H1 (cell line): ENCODE data around the gene UBL4B. TPM values are rescaled to one million over a fixed set of nuclear protein-coding genes. Genes with fewer than 3 reads are reported as not detected.

ENCODE experiments used
- KDM4A ChIP-seq: IDR thresholded peaks from one replicate; pipeline ENCODE4 v1.7.1; 2012; ENCODE audit warnings: low read depth, mild to moderate bottlenecking, moderate library complexity, low read length, inconsistent platforms; ENCODE audit not compliant: severe bottlenecking
- polyA plus RNA-seq, 7 experiments: library from polyadenylated mRNA; depleted of rRNA in 3 of 7; stranded (reverse) in 5 of 7; unstranded in 2 of 7; fragments of >200 nt in 5 of 7; fragments of 200-250 nt in 2 of 7; gene quantifications; 1 replicate in 5 of 7; 2 replicates in 1 of 7; 4 replicates in 1 of 7; pipeline versions ENCODE4 v1.2.1 to v1.2.3, GENCODE V29; 2011 to 2013; ENCODE audit warnings: missing spikeins in 2 of 7, mixed read lengths in 2 of 7
- total RNA-seq: library from RNA; stranded (reverse); fragmentation: NEBNext Ultra II Directional; extraction: Animal tissue kit (Norgen Biotek cat#: 25700); gene quantifications from 2 replicates; pipeline ENCODE4 v1.2.1, GENCODE V29; 2021
- TF ChIP-seq, protein P1 (sequence below): IDR thresholded peaks from 2 replicates; pipeline ENCODE4 v1.6.1; 2011; ENCODE audit warnings: low read length, improper control_type of control experiment
- TF ChIP-seq, protein P2 (sequence below): IDR thresholded peaks from 2 replicates; pipeline ENCODE4 v1.6.1; 2012; ENCODE audit warnings: inconsistent platforms

Gene UBL4B
- total and polyA plus RNA-seq, 2 of the 8 experiments (the other 6 are each of a cell fraction or from before 2014, with no cell fraction given): 0.11 TPM; not detected in 1

GRCh38 chr1:110098222-110099026 is 13.8 kb upstream of the UBL4B start (continued):
- TF ChIP-seq, protein P1, sequence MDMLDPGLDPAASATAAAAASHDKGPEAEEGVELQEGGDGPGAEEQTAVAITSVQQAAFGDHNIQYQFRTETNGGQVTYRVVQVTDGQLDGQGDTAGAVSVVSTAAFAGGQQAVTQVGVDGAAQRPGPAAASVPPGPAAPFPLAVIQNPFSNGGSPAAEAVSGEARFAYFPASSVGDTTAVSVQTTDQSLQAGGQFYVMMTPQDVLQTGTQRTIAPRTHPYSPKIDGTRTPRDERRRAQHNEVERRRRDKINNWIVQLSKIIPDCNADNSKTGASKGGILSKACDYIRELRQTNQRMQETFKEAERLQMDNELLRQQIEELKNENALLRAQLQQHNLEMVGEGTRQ: no peak
- no peak for TF ChIP-seq KDM4A
- TF ChIP-seq, protein P2, sequence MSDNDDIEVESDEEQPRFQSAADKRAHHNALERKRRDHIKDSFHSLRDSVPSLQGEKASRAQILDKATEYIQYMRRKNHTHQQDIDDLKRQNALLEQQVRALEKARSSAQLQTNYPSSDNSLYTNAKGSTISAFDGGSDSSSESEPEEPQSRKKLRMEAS: no peak
